Panc1 (cell line): ENCODE measurements around the gene GLRA3. TPM values are rescaled to one million over a fixed set of nuclear protein-coding genes. Genes with fewer than 3 reads are reported as not detected.

ENCODE experiments used
- ATAC-seq: fragments of 200-7000 bp; cut with Tn5 transposase; 2 replicates; pipeline ENCODE4 v1.9.1; 2020; ENCODE audit warnings: mild to moderate bottlenecking, moderate library complexity
- BruUV-seq: library from RNA; stranded (reverse); fragments of 400-500 nt; replicated peaks from 2 replicates; lab custom pipeline; 2021; lab: Mats Ljungman, UMichigan
- CTCF ChIA-PET: fragments of 300-600 bp; sonication (Branson Sonifier 250); formaldehyde crosslinking; loops from one replicate; lab custom pipeline; 2022; ENCODE audit warnings: antibody characterized with exemption; lab: Charles Lee
- POLR2A ChIA-PET: fragments of 300-600 bp; sonication (Branson Sonifier 250); formaldehyde crosslinking; loops from one replicate; lab custom pipeline; 2022; ENCODE audit warnings: antibody characterized with exemption; lab: Charles Lee
- DNase-seq: peaks from one replicate; pipeline ENCODE4 v3.0.0-alpha.2; 2010; ENCODE audit warnings: low read depth, low spot score
- H3K27ac ChIP-seq: 2 replicates; pipeline ENCODE4 v1.5.1; 2011; ENCODE audit warnings: mild to moderate bottlenecking, low read length, inconsistent platforms
- H3K27me3 ChIP-seq: fragments of 200-500 bp; sonication (Bioruptor generic); 2 replicates; pipeline ENCODE4 v1.6.0; 2014; ENCODE audit warnings: low read length, inconsistent platforms; ENCODE audit not compliant: control insufficient read depth, insufficient read depth
- H3K36me3 ChIP-seq: fragments of 200-500 bp; sonication (Bioruptor generic); 2 replicates; pipeline ENCODE4 v1.5.1; 2014; ENCODE audit warnings: inconsistent platforms, mild to moderate bottlenecking, low read length, moderate library complexity; ENCODE audit not compliant: control insufficient read depth, insufficient read depth
- H3K4me1 ChIP-seq: 2 replicates; pipeline ENCODE4 v1.5.1; 2011; ENCODE audit warnings: inconsistent platforms, mild to moderate bottlenecking, low read length, moderate library complexity; ENCODE audit not compliant: control insufficient read depth, insufficient read depth
- H3K4me3 ChIP-seq, 2 experiments: 2 replicates each; pipeline ENCODE4 v1.5.1; 2011 to 2012; ENCODE audit warnings: low read depth in 2 of 2, low read length in 2 of 2, mild to moderate bottlenecking in 2 of 2, inconsistent platforms in 1 of 2, moderate library complexity in 1 of 2
- H3K9me3 ChIP-seq: fragments of 200-500 bp; sonication (Bioruptor generic); 2 replicates; pipeline ENCODE4 v1.5.1; 2014; ENCODE audit warnings: low read depth, mild to moderate bottlenecking, inconsistent platforms, low read length, moderate library complexity; ENCODE audit not compliant: control insufficient read depth, insufficient read depth
- CTCF ChIP-seq: fragments of 450-650 bp; IDR thresholded peaks from 2 replicates; pipeline ENCODE4 v1.5.1; 2017; ENCODE audit warnings: mild to moderate bottlenecking
- POLR2AphosphoS5 ChIP-seq: IDR thresholded peaks from 2 replicates; pipeline ENCODE4 v1.6.1; 2012; ENCODE audit warnings: mild to moderate bottlenecking, low read depth, low read length, moderate library complexity
- REST ChIP-seq, 2 experiments: IDR thresholded peaks; 2 replicates each; pipeline ENCODE4 v1.6.1; 2011 to 2012; ENCODE audit warnings: low read depth in 2 of 2, control low read depth in 1 of 2, low read length in 1 of 2, mild to moderate bottlenecking in 1 of 2, moderate library complexity in 1 of 2; ENCODE audit not compliant: insufficient read depth in 1 of 2
- SIN3A ChIP-seq: IDR thresholded peaks from 2 replicates; pipeline ENCODE4 v1.6.1; 2012; ENCODE audit warnings: low read depth, mild to moderate bottlenecking, low read length, moderate library complexity, borderline replicate concordance; ENCODE audit not compliant: insufficient read depth
- TCF7L2 ChIP-seq: IDR thresholded peaks from 2 replicates; pipeline ENCODE4 v1.6.1; 2011; ENCODE audit warnings: mild to moderate bottlenecking, low read depth, low read length, inconsistent platforms
- in situ Hi-C: cut with HindIII; loops from 2 replicates; pipeline ENCODE4 v1.10.0; 2016; ENCODE audit warnings: low sequenced_read_pairs, low pct_unique_long_range_greater_than_20kb
- intact Hi-C: fragments of 100-400 bp; cut with micrococcal nuclease; formaldehyde crosslinking; loops from one replicate; pipeline ENCODE4 v1.10.0; 2022; ENCODE audit not compliant: unreplicated experiment
- total RNA-seq: library from RNA; stranded (reverse); gene quantifications from one replicate; pipeline ENCODE4 v1.2.1, GENCODE V29; 2021; ENCODE audit not compliant: unreplicated experiment

The GLRA3 gene
- total RNA-seq, 1 experiment from 2014 or later = not detected

DNA sequence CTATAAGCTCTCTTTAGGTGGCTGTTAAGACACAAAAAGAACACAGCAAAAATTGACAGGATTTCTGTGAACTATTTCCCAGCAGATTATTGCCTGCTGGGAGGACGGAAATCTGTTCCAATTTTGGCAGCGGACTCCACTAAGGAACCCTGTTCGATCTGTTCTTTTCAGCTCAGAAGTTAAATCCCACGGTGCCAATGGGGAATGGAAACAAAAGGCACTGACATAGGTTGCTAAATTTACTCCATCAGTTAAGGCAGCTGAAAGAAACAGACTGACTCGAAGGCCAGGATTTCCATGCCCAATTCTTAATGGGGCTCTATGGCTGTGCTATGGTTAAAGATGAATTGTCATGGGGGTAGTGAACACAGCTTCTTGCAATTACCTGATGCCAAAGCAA is 180.2 kb downstream of the GLRA3 start:
- POLR2A ChIA-PET = no interaction called here
- no peak for TF ChIP-seq CTCF
- no peak for TF ChIP-seq SIN3A
- TF ChIP-seq TCF7L2 = no peak
- TF ChIP-seq REST (IDR thresholded peaks at IDR 0.05; ENCODE audit: insufficient read depth in 1 of 2, low read depth in 2 of 2, low read length in 1 of 2) = no peak
- TF ChIP-seq POLR2AphosphoS5 = no peak
- no peaks in the 10 kb centered on the region; the same call in 1 of the 2 replicates for H3K36me3 ChIP-seq
- in situ Hi-C loops (no loop called here), intact Hi-C loops (no loop called here)
- no peak for DNase-seq
- no peak overlapping the region for H3K4me3 ChIP-seq
- BruUV-seq = no TSS peak
- H3K27ac ChIP-seq = no peak overlapping the region
- H3K9me3 ChIP-seq = no peaks in the 10 kb centered on the region
- no peak for ATAC-seq
- H3K4me1 ChIP-seq = no peaks in the 10 kb centered on the region
- no peaks in the 10 kb centered on the region for H3K27me3 ChIP-seq
- CTCF ChIA-PET = no interaction called here

- no peak for TF ChIP-seq TCF7L2
- no peak for TF ChIP-seq POLR2AphosphoS5
- TF ChIP-seq SIN3A = no peak
- TF ChIP-seq CTCF = no peak
- no peak for TF ChIP-seq REST (IDR thresholded peaks at IDR 0.05; ENCODE audit: insufficient read depth in 1 of 2, low read depth in 2 of 2, low read length in 1 of 2)
- in situ Hi-C loops (no loop called here), intact Hi-C loops (no loop called here)
- H3K4me1 ChIP-seq = no peaks in the 10 kb centered on the region
- no peaks in the 10 kb centered on the region for H3K36me3 ChIP-seq
- H3K27me3 ChIP-seq = no peaks in the 10 kb centered on the region
- no peak overlapping the region for H3K4me3 ChIP-seq
- ATAC-seq (no peak), DNase-seq (no peak)
- no peaks in the 10 kb centered on the region for H3K9me3 ChIP-seq
- no TSS peak for BruUV-seq
- ChIA-PET CTCF (no interaction called here), POLR2A (no interaction called here)
- no peak overlapping the region for H3K27ac ChIP-seq
These were observed 182.7 kb downstream of the GLRA3 start for GRCh38 chr4:174646326-174646725.
